Frontal cortex (tissue), 4 donors: ENCODE data around the gene DEAF1. TPM values are rescaled to one million over a fixed set of nuclear protein-coding genes. Genes with fewer than 3 reads are reported as not detected.

Source experiments
- DNase-seq, 2 donors: peaks; one replicate each; pipeline ENCODE4 v3.0.0; 2012; ENCODE audit warnings: low spot score in 2 of 2
- FAIRE-seq: peaks from 2 replicates; lab custom pipeline; 2012; peaks lifted over from hg19 to GRCh38; lab: Jason Lieb, UNC
- total RNA-seq: library from RNA; depleted of rRNA; stranded (reverse); fragments of >200 nt; gene quantifications from one replicate; pipeline ENCODE4 v1.2.3, GENCODE V29; 2014
- donor health status: control.
- donor health status: control.
- donor health status: control.

DEAF1 gene
- total RNA-seq, 1 donor from 2014 or later = 60.3 TPM

GRCh38 chr11:617199-617911, 77.7 kb downstream of the DEAF1 start:
- DNase-seq (no peak), FAIRE-seq (no peak)

GRCh38 chr11:616320-617198, 78.5 kb downstream of the DEAF1 start:
- no peak for FAIRE-seq
- DNase-seq = no peak

- FAIRE-seq (no peak), DNase-seq (peak; percentile 93 to 94)
Measured at GRCh38 chr11:615504-616319, 79.3 kb downstream of the DEAF1 start, which contains the start of gene IRF7. TSS of gene IRF7 (minus strand) at chr11:615950. CDS start at chr11:615364, 586 bp downstream.

- DNase-seq (no peak), FAIRE-seq (no peak)
Measured at GRCh38 chr11:614623-615503, 80.2 kb downstream of the DEAF1 start.

GRCh38 chr11:614021-614622, 80.9 kb downstream of the DEAF1 start:
- FAIRE-seq = no peak
- DNase-seq = no peak

GRCh38 chr11:613369-613968, 81.6 kb downstream of the DEAF1 start:
- FAIRE-seq (no peak), DNase-seq (peak in 1 of 2 donors; percentile 81)

- DNase-seq (no peak), FAIRE-seq (no peak)
Measured at GRCh38 chr11:612961-613300, 82.1 kb downstream of the DEAF1 start.

- no peak for FAIRE-seq
Measured at GRCh38 chr11:612201-612960, 82.6 kb downstream of the DEAF1 start.

GRCh38 chr11:611001-611996, 83.7 kb downstream of the DEAF1 start:
- FAIRE-seq (no peak), DNase-seq (no peak)

More at GRCh38 chr11:612201-612960, 82.6 kb downstream of the DEAF1 start:
- DNase-seq = no peak

- no peak for DNase-seq
- no peak for FAIRE-seq
Measured at GRCh38 chr11:610146-610801, 84.7 kb downstream of the DEAF1 start.

GRCh38 chr11:609341-609811, 85.6 kb downstream of the DEAF1 start:
- no peak for DNase-seq
- FAIRE-seq = no peak

GRCh38 chr11:608791-609251, 86.2 kb downstream of the DEAF1 start:
- no peak for FAIRE-seq
- no peak for DNase-seq

- FAIRE-seq = no peak
- no peak for DNase-seq
Measured at GRCh38 chr11:607971-608659, 86.9 kb downstream of the DEAF1 start.

- FAIRE-seq = no peak
- DNase-seq = no peak
Measured at GRCh38 chr11:607020-607780, 87.8 kb downstream of the DEAF1 start.

- DNase-seq (peak in 1 of 2 donors; percentile 74), FAIRE-seq (no peak)
Measured at GRCh38 chr11:606245-606644, 88.8 kb downstream of the DEAF1 start.
